DND-41 (cell line): ENCODE measurements around the gene MACROD2.

ENCODE experiments used
- ATAC-seq: fragments of 200-7000 bp; cut with Tn5 transposase; 3 replicates; pipeline ENCODE4 v1.9.1; 2021; ENCODE audit warnings: low read depth; ENCODE audit not compliant: insufficient read depth
- DNase-seq: peaks from one replicate; pipeline ENCODE4 v3.0.0-alpha.2; 2020
- H2AFZ ChIP-seq: 2 replicates; pipeline ENCODE4 v1.6.0; 2012; ENCODE audit warnings: low read depth, low read length
- H3K27ac ChIP-seq: 2 replicates; pipeline ENCODE4 v1.5.1; 2012; ENCODE audit warnings: low read length, inconsistent platforms
- H3K27me3 ChIP-seq: fragments of 200-600 bp; sonication (generic); 2 replicates; pipeline ENCODE4 v1.6.0; 2012; ENCODE audit warnings: low read length, mild to moderate bottlenecking, inconsistent platforms; ENCODE audit not compliant: insufficient read depth, poor library complexity
- H3K36me3 ChIP-seq: 2 replicates; pipeline ENCODE4 v1.5.1; 2012; ENCODE audit warnings: low read length, inconsistent platforms; ENCODE audit not compliant: insufficient read depth
- H3K4me1 ChIP-seq: 2 replicates; pipeline ENCODE4 v1.5.1; 2012; ENCODE audit warnings: mild to moderate bottlenecking, low read length; ENCODE audit not compliant: insufficient read depth
- H3K4me2 ChIP-seq: 2 replicates; pipeline ENCODE4 v1.6.0; 2012; ENCODE audit warnings: mild to moderate bottlenecking, moderate library complexity, low read length, inconsistent platforms; ENCODE audit not compliant: insufficient read depth
- H3K4me3 ChIP-seq, 2 experiments: fragments of 200-600 bp in 1 of 2; shearing (Covaris generic) in 1 of 2; 2 replicates each; pipeline ENCODE4 v1.5.1; 2012 to 2016; ENCODE audit warnings: inconsistent platforms in 2 of 2, low read length in 2 of 2, mild to moderate bottlenecking in 2 of 2, low read depth in 1 of 2, moderate library complexity in 1 of 2
- H3K79me2 ChIP-seq: 2 replicates; pipeline ENCODE4 v1.6.0; 2012; ENCODE audit warnings: low read length, inconsistent platforms; ENCODE audit not compliant: insufficient read depth
- H3K9ac ChIP-seq: 2 replicates; pipeline ENCODE4 v1.6.0; 2012; ENCODE audit warnings: low read depth, mild to moderate bottlenecking, inconsistent platforms, low read length, moderate library complexity
- H3K9me3 ChIP-seq: 2 replicates; pipeline ENCODE4 v1.5.1; 2012; ENCODE audit warnings: low read length, moderate library complexity, mild to moderate bottlenecking, inconsistent platforms; ENCODE audit not compliant: insufficient read depth, severe bottlenecking
- H4K20me1 ChIP-seq: 2 replicates; pipeline ENCODE4 v1.6.0; 2012; ENCODE audit warnings: low read length; ENCODE audit not compliant: insufficient read depth
- CTCF ChIP-seq: IDR thresholded peaks from 2 replicates; pipeline ENCODE4 v1.5.1; 2012; ENCODE audit warnings: borderline replicate concordance, low read length, moderate library complexity, mild to moderate bottlenecking; ENCODE audit not compliant: poor library complexity, severe bottlenecking; ENCODE audit errors: extremely low read depth
- EZH2 ChIP-seq: IDR thresholded peaks from 3 replicates; pipeline ENCODE4 v1.6.1; 2012; ENCODE audit warnings: borderline replicate concordance, low read depth, mild to moderate bottlenecking, moderate library complexity, low read length, inconsistent platforms; ENCODE audit not compliant: severe bottlenecking

Gene MACROD2

DNA sequence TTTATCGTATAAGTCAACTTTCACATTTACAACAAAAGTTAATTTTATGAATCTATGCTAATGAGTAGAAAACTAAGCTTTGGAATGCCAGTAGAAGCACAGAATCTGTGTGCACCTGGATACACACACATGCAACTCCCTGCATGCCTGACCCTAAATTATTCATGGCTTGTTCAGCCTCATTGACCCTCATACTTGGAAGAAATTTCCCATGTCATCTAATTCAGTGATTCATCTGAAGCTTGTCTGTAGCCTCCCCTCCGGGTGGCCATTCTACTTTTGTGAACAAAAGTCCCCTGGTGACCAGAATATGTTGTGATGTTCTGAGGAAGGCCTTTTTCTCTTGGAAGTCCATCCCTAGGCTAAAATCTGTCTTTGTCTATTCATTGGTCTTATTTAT lies 1499.5 kb downstream of the MACROD2 start:
- no peak overlapping the region for H3K27ac ChIP-seq
- H3K27me3 ChIP-seq: no peaks in the 10 kb centered on the region
- no peak overlapping the region for H3K9ac ChIP-seq
- H3K4me3 ChIP-seq: no peak overlapping the region
- no peaks in the 10 kb centered on the region for H3K9me3 ChIP-seq
- H3K4me2 ChIP-seq: no peak overlapping the region
- no peaks in the 10 kb centered on the region for H3K4me1 ChIP-seq
- no peaks in the 10 kb centered on the region for H4K20me1 ChIP-seq
- ATAC-seq (no peak), DNase-seq (no peak)
- H3K79me2 ChIP-seq: no peaks in the 10 kb centered on the region
- H3K36me3 ChIP-seq: no peaks in the 10 kb centered on the region
- no peak for TF ChIP-seq EZH2
- no peak overlapping the region for H2AFZ ChIP-seq

DNA sequence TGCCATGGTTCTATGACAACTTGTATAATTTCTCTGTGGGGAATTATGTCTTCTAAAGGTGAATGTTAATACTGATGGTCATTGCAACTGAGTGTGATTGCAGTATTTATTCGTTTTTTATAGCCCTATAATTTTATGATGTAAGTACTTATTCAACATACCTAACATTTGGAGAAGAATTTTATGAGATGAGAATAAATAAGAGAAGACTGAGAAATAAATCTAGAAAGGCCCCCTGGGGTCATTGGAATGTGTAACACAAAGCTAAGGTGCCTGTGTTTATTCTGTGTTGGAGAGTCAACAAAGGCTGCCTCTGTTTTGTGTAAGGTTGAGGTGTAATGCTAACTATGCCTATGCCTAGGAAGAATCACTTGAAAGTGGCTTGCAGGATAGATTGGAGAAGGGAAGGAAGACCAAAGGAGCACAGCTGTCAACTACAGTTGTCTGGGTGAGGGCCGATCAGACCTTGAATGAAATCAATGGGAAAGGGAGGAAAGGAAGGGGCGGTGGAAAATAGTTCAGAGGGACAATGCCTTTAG lies 1501.3 kb downstream of the MACROD2 start:
- TF ChIP-seq EZH2 (no peak), CTCF (no peak)
- Histone ChIP-seq H3K9ac (no peak overlapping the region), H3K4me1 (no peaks in the 10 kb centered on the region), H2AFZ (no peak overlapping the region), H3K36me3 (no peaks in the 10 kb centered on the region), H3K4me2 (no peak overlapping the region), H3K27ac (no peak overlapping the region), H4K20me1 (no peaks in the 10 kb centered on the region), H3K4me3 (no peak overlapping the region), H3K9me3 (no peaks in the 10 kb centered on the region), H3K27me3 (no peaks in the 10 kb centered on the region), H3K79me2 (no peaks in the 10 kb centered on the region)
- ATAC-seq: no peak
- DNase-seq: no peak

GRCh38 chr20:15498926-15499325 lies 1503.6 kb downstream of the MACROD2 start:
- H3K9ac ChIP-seq: no peak overlapping the region
- H3K4me3 ChIP-seq: no peak overlapping the region
- no peaks in the 10 kb centered on the region for H3K27me3 ChIP-seq
- H3K36me3 ChIP-seq: no peaks in the 10 kb centered on the region
- DNase-seq (no peak), ATAC-seq (no peak)
- no peaks in the 10 kb centered on the region for H3K4me1 ChIP-seq
- H3K27ac ChIP-seq: no peak overlapping the region
- H2AFZ ChIP-seq: no peak overlapping the region
- H4K20me1 ChIP-seq: no peaks in the 10 kb centered on the region
- no peaks in the 10 kb centered on the region for H3K9me3 ChIP-seq
- TF ChIP-seq EZH2 (no peak), CTCF (no peak)
- H3K4me2 ChIP-seq: no peak overlapping the region
- H3K79me2 ChIP-seq: no peaks in the 10 kb centered on the region

GRCh38 chr20:15506311-15506710 lies 1511.0 kb downstream of the MACROD2 start:
- no peak overlapping the region for H3K9ac ChIP-seq
- no peak for ATAC-seq
- H3K36me3 ChIP-seq: no peaks in the 10 kb centered on the region
- H2AFZ ChIP-seq: no peak overlapping the region
- H3K4me1 ChIP-seq: no peaks in the 10 kb centered on the region
- H3K27me3 ChIP-seq: no peaks in the 10 kb centered on the region
- no peak for TF ChIP-seq CTCF
- no peak for TF ChIP-seq EZH2
- DNase-seq: no peak
- no peaks in the 10 kb centered on the region for H3K79me2 ChIP-seq
- H3K4me3 ChIP-seq: no peak overlapping the region
- no peak overlapping the region for H3K4me2 ChIP-seq
- no peak overlapping the region for H3K27ac ChIP-seq
- H3K9me3 ChIP-seq: no peaks in the 10 kb centered on the region
- no peaks in the 10 kb centered on the region for H4K20me1 ChIP-seq
